IMR-90 (cell line): ENCODE results near the gene FITM1. TPM values are rescaled to one million over a fixed set of nuclear protein-coding genes. Genes with fewer than 3 reads are reported as not detected.

Experiments used
- ATAC-seq: fragments of 200-7000 bp; cut with Tn5 transposase; 2 replicates; pipeline ENCODE4 v1.9.1; 2020; ENCODE audit warnings: low read depth, mild to moderate bottlenecking, moderate library complexity
- BruUV-seq: library from RNA; stranded (reverse); fragments of 400-500 nt; replicated peaks from 2 replicates; lab custom pipeline; 2021; lab: Mats Ljungman, UMichigan
- CTCF ChIA-PET: fragments of 300-600 bp; formaldehyde crosslinking; extraction: SDS; loops from one replicate; lab custom pipeline; 2021; ENCODE audit warnings: antibody characterized with exemption; lab: Yijun Ruan, JAX
- POLR2A ChIA-PET: fragments of 300-600 bp; sonication (Branson Sonifier 250); formaldehyde crosslinking; loops from one replicate; lab custom pipeline; 2022; ENCODE audit warnings: antibody characterized with exemption; ENCODE audit not compliant: unreplicated experiment; lab: Charles Lee
- DNase-seq: peaks from one replicate; pipeline ENCODE4 v3.0.0; 2013
- H2AFZ ChIP-seq: replicated peaks from 2 replicates; pipeline ENCODE3; 2013; ENCODE audit warnings: low read length, mild to moderate bottlenecking; ENCODE audit not compliant: poor library complexity
- H2AK5ac ChIP-seq: 2 replicates; pipeline ENCODE4 v1.6.1; 2013; ENCODE audit warnings: low read depth, low read length, inconsistent platforms
- H2AK9ac ChIP-seq: replicated peaks from 2 replicates; pipeline ENCODE3; 2013; ENCODE audit warnings: mild to moderate bottlenecking, low read depth, low read length, moderate library complexity; ENCODE audit not compliant: poor library complexity
- H2BK120ac ChIP-seq: 2 replicates; pipeline ENCODE4 v1.6.1; 2013; ENCODE audit warnings: low read depth, low read length, inconsistent platforms
- H2BK15ac ChIP-seq: 3 replicates; pipeline ENCODE4 v1.6.1; 2013; ENCODE audit warnings: low read depth, low read length, inconsistent platforms
- H2BK20ac ChIP-seq: 2 replicates; pipeline ENCODE4 v1.6.1; 2013; ENCODE audit warnings: low read depth, mild to moderate bottlenecking, inconsistent platforms, low read length, moderate library complexity
- H2BK5ac ChIP-seq: 2 replicates; pipeline ENCODE4 v1.6.1; 2013; ENCODE audit warnings: mild to moderate bottlenecking, low read depth, low read length, inconsistent platforms; ENCODE audit not compliant: poor library complexity, severe bottlenecking
- H3K14ac ChIP-seq: replicated peaks from 2 replicates; pipeline ENCODE4 v1.6.1; 2013; ENCODE audit warnings: low read depth, low read length, inconsistent platforms
- H3K18ac ChIP-seq: 2 replicates; pipeline ENCODE4 v1.6.1; 2013; ENCODE audit warnings: low read depth, low read length, control low read depth
- H3K23ac ChIP-seq: 2 replicates; pipeline ENCODE4 v1.6.1; 2013; ENCODE audit warnings: low read depth, low read length, inconsistent platforms
- H3K27ac ChIP-seq: 2 replicates; pipeline ENCODE4 v1.5.1; 2013; ENCODE audit warnings: mild to moderate bottlenecking, control low read depth, low read length; ENCODE audit not compliant: insufficient read depth
- H3K27me3 ChIP-seq: 2 replicates; pipeline ENCODE4 v1.6.1; 2013; ENCODE audit warnings: low read length; ENCODE audit not compliant: control insufficient read depth, insufficient read depth
- H3K36me3 ChIP-seq: 2 replicates; pipeline ENCODE4 v1.6.1; 2013; ENCODE audit warnings: low read length, mixed read lengths; ENCODE audit not compliant: control insufficient read depth, insufficient read depth
- H3K4ac ChIP-seq: 2 replicates; pipeline ENCODE4 v1.6.1; 2013; ENCODE audit warnings: low read depth, low read length, inconsistent platforms
- H3K4me1 ChIP-seq: 2 replicates; pipeline ENCODE4 v1.6.1; 2013; ENCODE audit warnings: low read length, mixed read lengths; ENCODE audit not compliant: control insufficient read depth, insufficient read depth
- H3K4me2 ChIP-seq: 2 replicates; pipeline ENCODE4 v1.6.1; 2013; ENCODE audit warnings: low read depth, mild to moderate bottlenecking, control low read depth, low read length, moderate library complexity
- H3K4me3 ChIP-seq: 2 replicates; pipeline ENCODE4 v1.5.1; 2013; ENCODE audit warnings: low read depth, mild to moderate bottlenecking, control low read depth, low read length, moderate library complexity; ENCODE audit not compliant: insufficient read depth
- H3K56ac ChIP-seq: 2 replicates; pipeline ENCODE4 v1.6.1; 2013; ENCODE audit warnings: low read length, inconsistent platforms; ENCODE audit not compliant: insufficient read depth; ENCODE audit errors: extremely low read depth
- H3K79me1 ChIP-seq, 2 experiments: 2 replicates each; pipeline ENCODE4 v1.6.1; 2013; ENCODE audit warnings: low read length in 2 of 2, inconsistent platforms in 1 of 2, low read depth in 1 of 2
- H3K9ac ChIP-seq: 2 replicates; pipeline ENCODE4 v1.6.1; 2013; ENCODE audit warnings: low read depth, low read length, control low read depth
- H3K9me1 ChIP-seq: 2 replicates; pipeline ENCODE4 v1.6.1; 2013; ENCODE audit warnings: low read length, inconsistent platforms; ENCODE audit not compliant: insufficient read depth
- H3K9me3 ChIP-seq: 2 replicates; pipeline ENCODE4 v1.6.1; 2013; ENCODE audit warnings: low read length; ENCODE audit not compliant: control insufficient read depth, insufficient read depth
- H4K20me1 ChIP-seq: 2 replicates; pipeline ENCODE4 v1.6.1; 2013; ENCODE audit warnings: low read length, inconsistent platforms; ENCODE audit not compliant: insufficient read depth
- H4K5ac ChIP-seq: 2 replicates; pipeline ENCODE4 v1.6.1; 2013; ENCODE audit warnings: mild to moderate bottlenecking, low read depth, low read length, control low read depth
- H4K8ac ChIP-seq, 2 experiments: 2 replicates each; pipeline ENCODE4 v1.6.1; 2013; ENCODE audit warnings: low read depth in 2 of 2, low read length in 2 of 2, control low read depth in 1 of 2, inconsistent platforms in 1 of 2
- H4K91ac ChIP-seq: 2 replicates; pipeline ENCODE4 v1.6.1; 2013; ENCODE audit warnings: low read depth, low read length, inconsistent platforms; ENCODE audit not compliant: insufficient read depth
- BHLHE40 ChIP-seq: fragments of 150-350 bp; IDR thresholded peaks from 2 replicates; pipeline ENCODE4 v1.6.1; 2016; ENCODE audit warnings: mild to moderate bottlenecking, low read depth, low read length
- ELK1 ChIP-seq: fragments of 150-350 bp; IDR thresholded peaks from 2 replicates; pipeline ENCODE4 v1.6.1; 2016; ENCODE audit warnings: low read depth, mild to moderate bottlenecking, low read length, moderate library complexity, borderline replicate concordance
- MAZ ChIP-seq: IDR thresholded peaks from 2 replicates; pipeline ENCODE4 v1.6.1; 2012; ENCODE audit warnings: low read depth, mild to moderate bottlenecking, low read length, improper control_type of control experiment, moderate library complexity, borderline replicate concordance
- MXI1 ChIP-seq: IDR thresholded peaks from 2 replicates; pipeline ENCODE4 v1.6.1; 2012; ENCODE audit warnings: low read depth, mild to moderate bottlenecking, low read length, moderate library complexity, borderline replicate concordance
- NFE2L2 ChIP-seq: fragments of 150-350 bp; IDR thresholded peaks from 2 replicates; pipeline ENCODE4 v1.6.1; 2016; ENCODE audit warnings: low read depth, mild to moderate bottlenecking, low read length
- RAD21 ChIP-seq: IDR thresholded peaks from 2 replicates; pipeline ENCODE4 v1.6.1; 2012; ENCODE audit warnings: low read length, improper control_type of control experiment
- SMC3 ChIP-seq: fragments of 150-350 bp; IDR thresholded peaks from 2 replicates; pipeline ENCODE4 v1.6.1; 2016; ENCODE audit warnings: low read depth, mild to moderate bottlenecking, antibody characterized with exemption, low read length, moderate library complexity
- USF2 ChIP-seq: fragments of 150-350 bp; IDR thresholded peaks from 2 replicates; pipeline ENCODE4 v1.6.1; 2017; ENCODE audit warnings: mild to moderate bottlenecking, antibody characterized with exemption, low read length, low read depth
- WGBS, 2 experiments: methylation state at CpG; one replicate each; pipeline versions ENCODE4 v1.1.5 to v1.1.7; 2013; ENCODE audit warnings: missing lambda C conversion rate in 2 of 2; ENCODE audit not compliant: insufficient read length in 1 of 2; ENCODE audit errors: extremely low coverage in 2 of 2; 5-methylcytosine and 5-hydroxymethylcytosine counted together
- dilution Hi-C: fragments of 300-500 bp; cut with HindIII; formaldehyde crosslinking; loops from one replicate; pipeline ENCODE4 v1.14.3; 2018; ENCODE audit warnings: low sequenced_read_pairs; ENCODE audit not compliant: unreplicated experiment
- in situ Hi-C: fragments of 300-500 bp; cut with MboI; formaldehyde crosslinking; loops from 3 replicates; pipeline ENCODE4 v1.14.3; 2019; ENCODE audit warnings: low sequenced_read_pairs, inconsistent platforms, mixed read lengths
- intact Hi-C: fragments of 100-400 bp; cut with micrococcal nuclease; formaldehyde crosslinking; loops from 2 replicates; pipeline ENCODE4 v1.10.0; 2022
- polyA plus RNA-seq, 3 experiments: library from polyadenylated mRNA; depleted of rRNA; stranded (reverse); fragments of >200 nt; gene quantifications; 2 replicates each; pipeline ENCODE4 v1.2.3, GENCODE V29; 2012; ENCODE audit warnings: low replicate concordance in 1 of 3
- total RNA-seq: library from RNA; depleted of rRNA; stranded (reverse); fragments of >200 nt; gene quantifications from 2 replicates; pipeline ENCODE4 v1.2.3, GENCODE V29; 2012

The FITM1 gene
- total and polyA plus RNA-seq, 2 of the 4 experiments (the other 2 are of a cell fraction) = not detected

DNA sequence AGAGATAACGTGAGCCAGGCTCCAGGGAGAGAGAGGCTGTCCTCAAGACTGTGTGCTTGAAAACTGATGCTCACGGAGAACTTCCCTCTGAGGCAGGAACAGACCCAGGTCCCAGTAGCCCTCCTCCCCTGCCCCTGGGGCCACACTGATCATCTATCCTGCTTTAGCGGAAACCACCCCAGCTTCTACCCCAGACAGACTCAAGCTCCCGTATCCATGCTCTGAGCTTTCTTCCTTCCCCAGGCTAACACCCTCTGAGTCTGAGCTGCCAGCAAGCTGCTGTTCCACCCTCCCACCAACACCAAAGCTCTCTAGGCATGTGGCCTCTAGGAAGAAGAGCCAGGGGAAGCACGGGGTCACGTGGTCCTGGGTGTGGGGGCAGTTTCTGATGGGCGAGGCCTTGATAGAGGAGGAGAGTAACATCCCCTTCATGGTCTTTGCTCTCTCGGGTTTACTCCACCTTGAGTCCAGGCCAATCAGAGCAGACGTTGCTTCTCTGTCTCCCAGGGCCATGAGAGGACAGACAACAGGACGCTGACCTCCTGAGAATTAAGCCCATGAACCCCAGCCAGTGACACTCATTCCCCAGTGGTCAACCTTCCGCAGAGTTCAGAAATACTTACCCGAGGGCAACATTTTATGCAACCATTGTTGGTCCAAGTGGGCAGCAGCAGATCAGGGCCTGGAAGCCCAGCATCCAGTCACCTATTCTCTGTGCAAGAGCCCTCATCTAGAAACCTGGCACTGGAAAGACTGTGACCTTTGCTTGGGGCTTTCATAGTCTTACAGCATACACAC, 35.0 kb upstream of the FITM1 start:
- H2AK5ac ChIP-seq = peak overlapping the region; percentile 26
- in situ Hi-C loops (loop anchor here (10.0 kb wide), 1 partner anchor 121 kb away; no protein-coding TSS in a partner anchor), intact Hi-C loops (no loop called here), dilution Hi-C loops (no loop called here)
- peak overlapping the region; percentile 69 for H2BK5ac ChIP-seq
- peaks cover 16 to 36% of the 10 kb centered on the region in 2 experiments for H3K79me1 ChIP-seq
- H4K20me1 ChIP-seq = peaks cover 19% of the 10 kb centered on the region; the same call in 1 of the 2 replicates
- no peaks in the 10 kb centered on the region for H3K27me3 ChIP-seq
- H3K27ac ChIP-seq = peak overlapping the region; percentile 73
- H4K91ac ChIP-seq = peak overlapping the region; percentile 46
- ChIA-PET CTCF (interaction anchor here (0.8 to 3.4 kb wide), 4 partner anchors 11 to 59 kb away, joined by 3 to 15 read pairs (median 5); no protein-coding TSS in a partner anchor), POLR2A (no interaction called here)
- peaks cover 13% of the 10 kb centered on the region for H3K9me1 ChIP-seq
- H2BK120ac ChIP-seq = no peak overlapping the region
- H3K14ac ChIP-seq = peak overlapping the region; percentile 93
- H3K4me1 ChIP-seq = peaks cover 8% of the 10 kb centered on the region
- peak overlapping the region; percentile 36 to 80; a peak in 3 of 4 replicates for H4K8ac ChIP-seq
- H3K9me3 ChIP-seq = no peaks in the 10 kb centered on the region
- H3K56ac ChIP-seq = peak overlapping the region; percentile 69; the same call in 1 of the 2 replicates
- peak overlapping the region; percentile 91 for H3K23ac ChIP-seq
- no TSS peak for BruUV-seq
- DNase-seq = peak; percentile 44
- peak overlapping the region; percentile 98 for H2AFZ ChIP-seq
- peak overlapping the region; percentile 99 for H2AK9ac ChIP-seq
- peak overlapping the region; percentile 79 for H3K4me2 ChIP-seq
- H3K4ac ChIP-seq = peak overlapping the region; percentile 87
- H4K5ac ChIP-seq = peak overlapping the region; percentile 20
- ATAC-seq = peak; percentile 1; the same call in 1 of the 2 replicates
- H2BK20ac ChIP-seq = no peak overlapping the region
- peak overlapping the region; percentile 72 for H3K4me3 ChIP-seq
- peak overlapping the region; percentile 40; the same call in 1 of the 2 replicates for H3K18ac ChIP-seq
- peak overlapping the region; percentile 91 for H3K9ac ChIP-seq
- no peak for TF ChIP-seq RAD21
- TF ChIP-seq ELK1 = no peak
- 0 out of 2 replicates have a peak, but pooled peaks have one; percentile 28 for TF ChIP-seq MXI1
- peak; percentile 85 for TF ChIP-seq USF2
- TF ChIP-seq SMC3 = no peak
- no peak; the same call in 1 of the 2 replicates for TF ChIP-seq MAZ
- no peak for TF ChIP-seq NFE2L2
- TF ChIP-seq BHLHE40 = no peak
- WGBS, 2 experiments = 75% methylated on average over 4 of the region's 12 CpGs; no CpG with 5 or more reads in 1 of the 2 experiments
- peaks cover 21% of the 10 kb centered on the region for H3K36me3 ChIP-seq
- no peak overlapping the region for H2BK15ac ChIP-seq
